Neutrophil (primary cell): Measurements from ENCODE around the gene H2BK1.
A peak's percentile ranks its signal among the peaks of the same experiment; 100 is the strongest.

Source experiments
- H3K27ac ChIP-seq: fragments of 200-600 bp; sonication (generic); 2 replicates; pipeline ENCODE4 v1.5.1; 2016; ENCODE audit warnings: mild to moderate bottlenecking, moderate library complexity
- H3K27me3 ChIP-seq: fragments of 200-600 bp; sonication (generic); 2 replicates; pipeline ENCODE4 v1.6.0; 2016; ENCODE audit warnings: mild to moderate bottlenecking
- H3K36me3 ChIP-seq: fragments of 200-600 bp; sonication (generic); 2 replicates; pipeline ENCODE4 v1.5.1; 2017
- H3K4me1 ChIP-seq, 2 experiments: fragments of 200-600 bp in 1 of 2; sonication (generic) in 1 of 2; 1 replicate in 1 of 2; 2 replicates in 1 of 2; pipeline versions ENCODE4 v1.5.1 to v1.6.1; 2013 to 2016; ENCODE audit warnings: low read depth in 1 of 2, low read length in 1 of 2, mild to moderate bottlenecking in 1 of 2, moderate library complexity in 1 of 2; ENCODE audit not compliant: control insufficient read depth in 1 of 2, insufficient read depth in 1 of 2
- H3K4me3 ChIP-seq, 2 experiments: fragments of 200-600 bp in 1 of 2; sonication (generic) in 1 of 2; 1 replicate in 1 of 2; 2 replicates in 1 of 2; pipeline ENCODE4 v1.5.1; 2013 to 2016; ENCODE audit warnings: low read depth in 1 of 2, low read length in 1 of 2, mild to moderate bottlenecking in 1 of 2, moderate library complexity in 1 of 2
- H3K9me3 ChIP-seq: fragments of 200-600 bp; sonication (generic); 2 replicates; pipeline ENCODE4 v1.5.1; 2016
- TF ChIP-seq, protein P1 (sequence below): fragments of 200-600 bp; sonication (generic); IDR thresholded peaks from 2 replicates; pipeline ENCODE4 v1.5.1; 2016; ENCODE audit warnings: antibody characterized with exemption

The H2BK1 gene

DNA sequence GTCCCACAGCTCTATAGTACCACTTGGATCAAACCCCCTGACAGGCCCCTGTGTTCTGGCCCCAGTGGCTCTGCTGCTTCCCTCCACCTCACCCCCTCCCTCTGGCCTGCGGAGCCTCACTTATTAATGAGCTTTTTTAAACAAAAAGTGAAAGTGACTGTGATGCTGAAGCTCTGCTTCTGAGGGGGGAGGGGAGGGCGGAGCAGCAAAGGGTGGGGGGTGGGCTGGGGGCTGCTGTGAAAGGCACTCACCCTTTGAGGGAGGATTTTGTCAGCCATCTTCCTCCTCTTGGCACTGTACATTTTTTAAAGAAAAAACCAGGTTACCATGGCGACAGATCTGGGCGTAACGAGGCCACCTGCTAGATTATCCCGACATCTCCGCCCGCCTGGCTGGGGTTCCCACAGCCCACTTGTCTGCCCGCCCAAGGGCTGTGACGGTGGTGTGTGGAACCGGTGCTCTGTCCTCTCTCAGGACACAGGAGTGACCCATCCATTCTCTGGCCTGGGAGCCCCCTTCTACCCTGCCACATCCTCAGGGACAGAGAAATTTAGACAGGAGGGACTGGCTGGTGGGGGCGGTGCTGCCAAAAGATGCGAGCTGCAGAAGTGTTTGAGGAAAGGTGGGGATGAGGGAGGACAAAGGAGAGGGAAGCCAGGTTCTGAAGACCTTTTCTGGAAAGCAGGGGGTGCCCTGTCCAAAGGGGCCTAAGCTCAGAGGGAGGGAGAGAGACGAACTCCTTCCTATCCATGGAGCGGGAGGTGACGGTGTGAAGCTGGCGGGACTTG lies 33.3 kb upstream of the H2BK1 start:
- Histone ChIP-seq H3K4me3 (peak overlapping the region; percentile 24 to 46), H3K9me3 (no peaks in the 10 kb centered on the region), H3K4me1 (peaks cover 28 to 44% of the 10 kb centered on the region in 2 experiments), H3K36me3 (peaks cover 22% of the 10 kb centered on the region), H3K27ac (no peak overlapping the region), H3K27me3 (peaks cover 64% of the 10 kb centered on the region)
- TF ChIP-seq, protein P1, sequence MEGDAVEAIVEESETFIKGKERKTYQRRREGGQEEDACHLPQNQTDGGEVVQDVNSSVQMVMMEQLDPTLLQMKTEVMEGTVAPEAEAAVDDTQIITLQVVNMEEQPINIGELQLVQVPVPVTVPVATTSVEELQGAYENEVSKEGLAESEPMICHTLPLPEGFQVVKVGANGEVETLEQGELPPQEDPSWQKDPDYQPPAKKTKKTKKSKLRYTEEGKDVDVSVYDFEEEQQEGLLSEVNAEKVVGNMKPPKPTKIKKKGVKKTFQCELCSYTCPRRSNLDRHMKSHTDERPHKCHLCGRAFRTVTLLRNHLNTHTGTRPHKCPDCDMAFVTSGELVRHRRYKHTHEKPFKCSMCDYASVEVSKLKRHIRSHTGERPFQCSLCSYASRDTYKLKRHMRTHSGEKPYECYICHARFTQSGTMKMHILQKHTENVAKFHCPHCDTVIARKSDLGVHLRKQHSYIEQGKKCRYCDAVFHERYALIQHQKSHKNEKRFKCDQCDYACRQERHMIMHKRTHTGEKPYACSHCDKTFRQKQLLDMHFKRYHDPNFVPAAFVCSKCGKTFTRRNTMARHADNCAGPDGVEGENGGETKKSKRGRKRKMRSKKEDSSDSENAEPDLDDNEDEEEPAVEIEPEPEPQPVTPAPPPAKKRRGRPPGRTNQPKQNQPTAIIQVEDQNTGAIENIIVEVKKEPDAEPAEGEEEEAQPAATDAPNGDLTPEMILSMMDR, result no peak

DNA sequence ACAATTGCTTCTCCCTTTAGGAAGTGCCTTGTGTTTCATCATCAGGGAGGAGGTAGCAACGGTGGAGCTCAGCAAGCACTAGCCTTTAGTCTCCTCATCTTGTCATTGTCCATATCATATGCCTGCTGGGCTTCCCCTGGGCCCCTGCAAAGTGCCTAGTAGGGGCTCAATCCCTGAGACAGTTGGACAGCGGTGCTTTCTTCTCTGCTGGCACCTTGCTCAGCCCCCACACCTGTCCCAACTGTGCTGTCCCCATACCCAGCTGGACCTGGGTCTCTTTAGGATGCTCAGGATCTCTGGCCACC lies 32.7 kb upstream of the H2BK1 start:
- H3K4me3 ChIP-seq, result peak overlapping the region in 1 of 2 experiments; percentile 46
- H3K27me3 ChIP-seq, result peaks cover 58% of the 10 kb centered on the region
- peaks cover 28% of the 10 kb centered on the region for H3K36me3 ChIP-seq
- H3K9me3 ChIP-seq, result no peaks in the 10 kb centered on the region
- TF ChIP-seq, protein P1, result no peak
- peaks cover 28 to 38% of the 10 kb centered on the region in 2 experiments for H3K4me1 ChIP-seq
- no peak overlapping the region for H3K27ac ChIP-seq

DNA sequence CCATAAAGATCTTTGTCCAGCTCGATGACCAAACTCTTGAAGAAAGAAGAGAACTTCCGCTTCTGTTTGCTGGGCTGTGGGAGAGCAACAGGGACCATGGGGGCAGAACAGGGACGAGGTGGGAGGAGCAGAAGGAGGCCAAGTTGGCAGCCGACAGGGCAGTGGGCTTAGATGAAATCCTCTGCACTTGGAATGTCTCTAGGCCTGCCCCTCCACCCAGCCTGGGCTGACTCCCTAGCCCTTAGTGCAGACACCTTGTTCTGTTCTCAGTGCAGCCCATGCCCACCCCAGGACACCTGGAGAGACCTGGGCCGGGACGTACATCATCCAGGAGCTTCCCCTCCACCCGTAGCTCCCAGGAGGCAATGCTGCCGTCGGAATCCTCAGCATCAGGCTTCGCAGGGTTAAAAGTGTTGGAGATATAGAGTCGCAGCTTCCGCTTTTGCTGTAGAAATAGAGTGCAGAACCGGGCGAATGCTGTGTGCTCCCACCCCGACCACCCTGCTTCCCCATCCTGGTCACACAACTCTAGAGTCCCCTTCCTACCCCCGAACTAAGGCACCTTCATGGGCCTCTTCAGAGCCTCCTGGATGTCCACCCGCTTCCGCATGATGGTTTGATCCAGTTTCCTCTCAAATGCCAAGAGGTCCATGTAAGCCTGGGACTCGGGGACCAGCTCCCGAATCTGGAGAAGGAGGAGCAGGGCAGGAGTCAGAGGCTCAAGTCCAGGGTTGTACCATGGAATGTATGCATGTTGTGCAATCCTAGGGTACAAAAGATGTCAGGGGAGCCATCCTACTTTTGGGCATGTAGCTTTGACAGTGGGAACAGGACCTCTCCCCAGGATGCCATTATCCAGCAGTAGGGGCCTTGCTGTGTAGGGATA lies 32.1 kb upstream of the H2BK1 start:
- Histone ChIP-seq H3K27me3 (peaks cover 52% of the 10 kb centered on the region), H3K36me3 (peaks cover 34% of the 10 kb centered on the region), H3K4me3 (no peak overlapping the region), H3K27ac (no peak overlapping the region), H3K4me1 (peaks cover 28 to 32% of the 10 kb centered on the region in 2 experiments), H3K9me3 (no peaks in the 10 kb centered on the region)
- TF ChIP-seq, protein P1, result no peak

DNA sequence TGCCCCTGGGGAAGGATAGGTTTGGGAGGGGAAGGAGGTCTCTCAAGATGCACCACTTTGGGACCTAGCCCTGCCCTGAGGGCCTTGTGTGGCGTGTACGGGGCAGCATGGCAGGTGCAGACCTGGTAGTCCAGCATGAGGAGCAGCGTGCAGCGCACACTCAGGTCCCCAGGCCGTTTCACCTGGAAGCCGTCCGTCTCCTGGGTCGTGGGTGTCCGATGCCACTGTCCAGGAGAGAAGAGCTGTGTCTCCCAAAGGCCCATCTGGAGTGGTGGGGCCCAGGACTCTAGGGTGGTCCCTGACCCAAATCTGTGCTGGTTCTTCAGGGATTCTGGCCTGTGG lies 31.4 kb upstream of the H2BK1 start:
- no peak overlapping the region for H3K4me3 ChIP-seq
- H3K4me1 ChIP-seq, result peaks cover 28 to 32% of the 10 kb centered on the region in 2 experiments
- H3K9me3 ChIP-seq, result no peaks in the 10 kb centered on the region
- H3K27me3 ChIP-seq, result peaks cover 46% of the 10 kb centered on the region
- H3K27ac ChIP-seq, result no peak overlapping the region
- peaks cover 41% of the 10 kb centered on the region for H3K36me3 ChIP-seq
- TF ChIP-seq, protein P1, result no peak

DNA sequence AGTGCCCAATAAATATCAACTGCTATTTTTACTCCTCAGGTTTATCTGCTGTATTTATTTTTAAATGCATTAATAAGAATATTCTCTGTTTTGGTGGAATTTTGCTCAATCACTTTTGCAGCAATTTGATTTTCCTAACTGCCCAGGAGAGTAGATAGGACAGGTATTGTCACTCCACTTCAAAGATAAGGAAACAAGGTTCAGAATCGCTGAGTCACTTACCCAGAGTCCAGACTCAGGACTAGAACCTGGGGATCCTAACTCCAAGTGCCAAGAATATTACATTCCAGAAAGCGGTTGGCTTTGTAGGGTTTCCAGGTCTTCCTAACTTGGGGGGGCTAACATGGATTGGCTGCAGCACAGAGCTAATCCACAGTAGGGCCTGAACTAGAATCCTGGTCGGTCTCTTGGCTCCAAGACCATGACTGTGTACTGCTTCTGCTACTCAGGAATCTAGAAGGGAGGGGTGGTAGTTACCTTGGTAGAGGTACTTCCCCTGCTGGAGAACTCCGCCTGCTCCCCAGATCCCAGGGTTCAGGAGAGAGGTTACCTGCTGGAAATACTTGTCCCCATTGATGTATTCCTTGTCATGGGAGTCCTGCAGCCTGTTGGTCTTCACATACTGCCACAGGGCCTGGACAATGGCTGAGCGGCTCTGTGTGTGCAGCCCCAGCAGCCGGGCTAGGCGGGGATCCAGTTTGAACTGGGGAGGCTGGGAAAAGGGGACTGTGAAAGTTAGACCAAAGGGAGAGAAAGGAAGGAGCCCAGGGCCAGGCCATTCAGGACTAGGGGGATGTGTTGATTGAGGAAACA lies 30.9 kb upstream of the H2BK1 start:
- Histone ChIP-seq H3K36me3 (peaks cover 46% of the 10 kb centered on the region), H3K27ac (no peak overlapping the region), H3K4me1 (peaks cover 28 to 32% of the 10 kb centered on the region in 2 experiments), H3K27me3 (peaks cover 40% of the 10 kb centered on the region), H3K9me3 (no peaks in the 10 kb centered on the region), H3K4me3 (no peak overlapping the region)
- TF ChIP-seq, protein P1, result no peak
